ENCODE results near the gene MEFV. TPM values are rescaled to one million over a fixed set of nuclear protein-coding genes. Genes with fewer than 3 reads are reported as not detected.

Gene MEFV
- total and polyA plus RNA-seq, 4 donors: 1.3 to 21.7 (median 8.1) TPM

DNA sequence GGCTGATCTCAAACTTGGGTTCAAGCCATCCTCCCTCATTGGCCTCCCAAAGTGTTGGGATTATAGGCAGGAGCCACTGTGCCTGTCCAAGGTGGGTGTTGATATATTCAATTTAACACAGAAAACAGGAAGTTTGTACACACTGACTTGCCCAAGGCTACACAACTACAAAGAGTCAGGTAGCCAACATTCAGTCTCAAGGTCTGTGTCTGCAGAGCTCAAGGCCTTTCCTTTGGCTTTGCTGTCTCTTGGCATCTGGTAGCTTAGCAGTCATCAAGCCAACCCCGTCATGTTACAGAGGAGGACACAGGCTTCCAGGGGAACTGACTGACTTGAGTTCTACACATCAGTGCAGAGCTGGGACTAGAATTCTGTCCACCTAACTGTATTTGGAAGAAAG, 11.9 kb upstream of the MEFV start:
- no peak overlapping the region for H3K27ac ChIP-seq (ENCODE audit: low read depth in 1 of 2, low read length in 1 of 2)
- no peak for ATAC-seq (ENCODE audit: insufficient read depth, low FRiP score)
- peaks cover 0 to 6% (median 0%) of the 10 kb centered on the region in 4 donors for H3K9me3 ChIP-seq (ENCODE audit: control insufficient read depth in 4 of 4, insufficient read depth in 3 of 4, low read length in 3 of 4)
- peaks cover 0 to 2% (median 0%) of the 10 kb centered on the region in 4 donors for H3K36me3 ChIP-seq (ENCODE audit: control insufficient read depth in 4 of 4, insufficient read depth in 4 of 4, low read length in 4 of 4)
- H3K4me1 ChIP-seq (ENCODE audit: control insufficient read depth in 5 of 5, insufficient read depth in 5 of 5, low read length in 5 of 5): peaks cover 0 to 4% (median 3%) of the 10 kb centered on the region in 5 donors
- H3K27me3 ChIP-seq (ENCODE audit: control insufficient read depth in 3 of 3, insufficient read depth in 3 of 3, low read length in 2 of 3): no peaks in the 10 kb centered on the region
- no peak overlapping the region for H3K4me3 ChIP-seq
- WGBS, 2 donors: 93 to 96% methylated on average over 1 of the region's 1 CpG
- TF ChIP-seq CTCF (IDR thresholded peaks at IDR 0.05; ENCODE audit: control extremely low read depth, extremely low read depth): no peak
- H3K9ac ChIP-seq (ENCODE audit: insufficient read depth in 1 of 2, low read length in 2 of 2): no peak overlapping the region
- DNase-seq: no peak

DNA sequence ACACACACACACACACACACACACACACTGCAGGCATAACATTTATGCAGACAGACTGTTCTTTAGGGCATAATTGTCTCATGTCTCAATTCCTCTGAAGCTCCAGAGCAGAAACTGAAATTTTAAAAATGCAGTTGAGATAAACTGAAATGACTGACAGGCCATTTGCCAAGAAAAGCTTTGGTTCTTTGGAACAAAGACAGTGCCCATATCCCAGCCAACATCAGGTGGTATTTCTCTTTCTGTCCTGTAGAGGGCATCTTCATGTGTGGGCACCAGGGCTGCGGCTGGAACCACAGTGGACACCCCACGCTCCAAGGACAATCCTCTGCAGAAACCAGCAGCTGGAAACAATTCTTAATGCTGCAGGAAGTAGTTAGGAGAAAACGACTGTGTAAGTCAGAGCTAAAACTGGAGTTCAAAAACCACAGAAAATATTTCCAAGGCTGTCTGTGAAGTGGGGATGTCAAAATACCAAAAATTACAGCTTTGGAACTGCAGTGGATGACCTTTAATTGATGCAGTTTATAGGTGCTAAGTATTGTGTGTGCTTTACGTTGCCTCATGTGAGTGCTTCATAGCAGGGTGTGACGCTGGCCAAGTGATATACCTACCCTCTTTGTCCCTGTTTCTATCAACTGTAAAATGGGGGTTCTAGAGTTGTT, 10.6 kb upstream of the MEFV start:
- ATAC-seq (ENCODE audit: insufficient read depth, low FRiP score): no peak
- WGBS, 2 donors: 80 to 82% methylated on average over 5 of the region's 5 CpGs

DNA sequence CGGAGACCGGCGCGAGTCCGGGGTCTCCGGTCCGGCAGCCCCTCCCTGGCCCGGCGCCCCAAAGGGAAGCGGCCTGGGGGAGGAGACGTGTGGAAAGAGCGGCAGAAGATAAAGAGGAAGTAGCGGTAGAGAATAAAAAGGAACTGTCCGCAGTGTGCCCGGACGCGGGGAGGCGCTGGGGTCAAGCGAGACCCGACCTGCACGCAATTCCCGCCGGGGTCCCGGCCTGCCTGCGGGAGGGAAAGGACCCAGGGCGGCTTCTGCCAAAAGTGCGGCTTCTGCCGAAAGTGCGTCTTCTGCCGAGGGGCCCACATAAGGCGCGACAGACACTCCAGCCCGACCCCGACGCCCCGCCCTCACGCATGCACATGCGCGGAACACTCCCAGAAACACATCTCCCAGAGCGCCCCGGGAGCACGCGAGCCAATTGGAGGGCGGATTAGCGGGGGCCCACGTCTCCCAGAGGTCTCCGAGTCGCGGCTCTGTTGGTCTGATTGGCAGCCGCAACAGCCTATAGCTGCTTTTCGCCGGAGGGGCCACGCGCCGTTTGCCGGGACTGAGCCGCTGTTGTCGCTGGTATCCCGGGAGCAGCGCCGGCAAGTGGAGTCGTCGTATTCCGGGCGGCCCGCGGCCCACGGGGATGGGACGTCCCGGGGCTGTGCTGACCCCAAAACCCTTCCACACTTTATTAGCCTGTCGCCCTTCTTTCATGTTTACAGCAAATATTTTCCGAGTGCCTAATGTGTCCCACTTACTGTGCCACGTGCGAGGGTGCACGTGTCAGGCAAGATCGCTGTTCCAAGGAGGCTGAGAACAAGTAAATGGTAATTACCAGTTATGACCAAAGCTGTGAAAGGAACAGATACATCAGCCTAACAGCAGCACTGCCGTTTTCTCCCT, 8.0 kb upstream of the MEFV start:
- H3K9me3 ChIP-seq (ENCODE audit: control insufficient read depth in 4 of 4, insufficient read depth in 3 of 4, low read length in 3 of 4): peaks cover 0 to 6% (median 0%) of the 10 kb centered on the region in 4 donors
- DNase-seq (peak; percentile 99), ATAC-seq (ENCODE audit: insufficient read depth, low FRiP score) (peak; percentile 94)
- H3K27ac ChIP-seq (ENCODE audit: low read depth in 1 of 2, low read length in 1 of 2): peak overlapping the region; percentile 87 to 99
- WGBS, 2 donors: 1 to 3% methylated on average over 77 of the region's 77 CpGs
- no peaks in the 10 kb centered on the region for H3K27me3 ChIP-seq (ENCODE audit: control insufficient read depth in 3 of 3, insufficient read depth in 3 of 3, low read length in 2 of 3)
- peak overlapping the region; percentile 80 for H3K4me3 ChIP-seq
- peaks cover 0 to 2% (median 0%) of the 10 kb centered on the region in 4 donors for H3K36me3 ChIP-seq (ENCODE audit: control insufficient read depth in 4 of 4, insufficient read depth in 4 of 4, low read length in 4 of 4)
- no peak for TF ChIP-seq CTCF (IDR thresholded peaks at IDR 0.05; ENCODE audit: control extremely low read depth, extremely low read depth)
- peaks cover 0 to 6% (median 3%) of the 10 kb centered on the region in 5 donors for H3K4me1 ChIP-seq (ENCODE audit: control insufficient read depth in 5 of 5, insufficient read depth in 5 of 5, low read length in 5 of 5)
- H3K9ac ChIP-seq (ENCODE audit: insufficient read depth in 1 of 2, low read length in 2 of 2): peak overlapping the region in 1 of 2 donors; percentile 73

More for the DNA sequence above, 10.6 kb upstream of the MEFV start:
- H3K9ac ChIP-seq (ENCODE audit: insufficient read depth in 1 of 2, low read length in 2 of 2): no peak overlapping the region
- no peak overlapping the region for H3K27ac ChIP-seq (ENCODE audit: low read depth in 1 of 2, low read length in 1 of 2)
- DNase-seq: peak; percentile 20 to 43 (median 25)
- peaks cover 0 to 2% (median 0%) of the 10 kb centered on the region in 4 donors for H3K36me3 ChIP-seq (ENCODE audit: control insufficient read depth in 4 of 4, insufficient read depth in 4 of 4, low read length in 4 of 4)
- H3K4me3 ChIP-seq: no peak overlapping the region
- H3K9me3 ChIP-seq (ENCODE audit: control insufficient read depth in 4 of 4, insufficient read depth in 3 of 4, low read length in 3 of 4): peaks cover 0 to 6% (median 0%) of the 10 kb centered on the region in 4 donors
- no peak for TF ChIP-seq CTCF (IDR thresholded peaks at IDR 0.05; ENCODE audit: control extremely low read depth, extremely low read depth)
- H3K27me3 ChIP-seq (ENCODE audit: control insufficient read depth in 3 of 3, insufficient read depth in 3 of 3, low read length in 2 of 3): no peaks in the 10 kb centered on the region
- H3K4me1 ChIP-seq (ENCODE audit: control insufficient read depth in 5 of 5, insufficient read depth in 5 of 5, low read length in 5 of 5): peaks cover 0 to 6% (median 3%) of the 10 kb centered on the region in 5 donors

Measured in lung (tissue), 12 donors.